HepG2 (cell line): ENCODE results near the gene THAP5. TPM values are rescaled to one million over a fixed set of nuclear protein-coding genes. Genes with fewer than 3 reads are reported as not detected.

Experiments
- ATAC-seq: fragments of 200-7000 bp; cut with Tn5 transposase; 3 replicates; pipeline ENCODE4 v1.9.1; 2020; ENCODE audit warnings: mild to moderate bottlenecking, moderate library complexity
- BruUV-seq: library from RNA; stranded (reverse); fragments of 400-500 nt; replicated peaks from 2 replicates; lab custom pipeline; 2021; lab: Mats Ljungman, UMichigan
- CTCF ChIA-PET: fragments of 300-600 bp; formaldehyde crosslinking; extraction: SDS; loops from one replicate; lab custom pipeline; 2021; ENCODE audit warnings: low total read pairs, inconsistent platforms, low intra/inter-chr PET ratio; lab: Yijun Ruan, JAX
- POLR2A ChIA-PET: fragments of 350-600 bp; sonication (Branson Sonifier 250); formaldehyde crosslinking; loops from one replicate; lab custom pipeline; 2020; ENCODE audit warnings: antibody characterized with exemption, inconsistent platforms; lab: Yijun Ruan, JAX
- DNase-seq: peaks from one replicate; pipeline ENCODE4 v3.0.0-alpha.2; 2015; ENCODE audit warnings: low spot score
- FAIRE-seq: peaks from 3 replicates; lab custom pipeline; 2011; peaks lifted over from hg19 to GRCh38; lab: Jason Lieb, UNC
- H2AFZ ChIP-seq: one replicate; pipeline ENCODE4 v1.6.1; 2011; ENCODE audit warnings: low read length, inconsistent platforms
- H3K27ac ChIP-seq: fragments of 300-600 bp; 3 replicates; pipeline ENCODE4 v1.8.0; 2011; ENCODE audit warnings: mixed run types, mild to moderate bottlenecking, mixed read lengths, low read length, inconsistent platforms; ENCODE audit not compliant: insufficient read depth; ENCODE audit errors: extremely low read length
- H3K27me3 ChIP-seq, 2 experiments: fragments of 200-600 bp in 1 of 2; 2 replicates in 1 of 2; 3 replicates in 1 of 2; pipeline versions ENCODE4 v1.6.0 to v1.8.0; 2011; ENCODE audit warnings: low read length in 2 of 2, mild to moderate bottlenecking in 2 of 2, moderate library complexity in 2 of 2, inconsistent platforms in 1 of 2; ENCODE audit not compliant: insufficient read depth in 2 of 2, control insufficient read depth in 1 of 2
- H3K36me3 ChIP-seq, 2 experiments: fragments of 200-600 bp in 1 of 2; replicated peaks in 1 of 2; 2 replicates in 1 of 2; 3 replicates in 1 of 2; pipeline versions ENCODE4 v1.5.1 to v1.8.0; 2011; ENCODE audit warnings: low read length in 2 of 2, inconsistent platforms in 1 of 2; ENCODE audit not compliant: insufficient read depth in 2 of 2, control insufficient read depth in 1 of 2
- H3K4me1 ChIP-seq: 2 replicates; pipeline ENCODE4 v1.5.1; 2012; ENCODE audit warnings: low read length, inconsistent platforms; ENCODE audit not compliant: insufficient read depth
- H3K4me2 ChIP-seq: 2 replicates; pipeline ENCODE4 v1.6.0; 2011; ENCODE audit warnings: low read depth, low read length, inconsistent platforms
- H3K4me3 ChIP-seq, 3 experiments: fragments of 200-600 bp in 1 of 3; sonication (generic), shearing (Covaris generic) in 1 of 3; replicated peaks in 1 of 3; 2 replicates each; pipeline ENCODE4 v1.5.1; 2011 to 2016; ENCODE audit warnings: low read length in 3 of 3, inconsistent platforms in 2 of 3, low read depth in 2 of 3, mild to moderate bottlenecking in 2 of 3, control low read depth in 1 of 3, mixed read lengths in 1 of 3; ENCODE audit not compliant: insufficient read depth in 1 of 3
- H3K79me2 ChIP-seq: one replicate; pipeline ENCODE4 v1.6.1; 2011; ENCODE audit warnings: low read length, inconsistent platforms; ENCODE audit not compliant: insufficient read depth
- H3K9ac ChIP-seq: 2 replicates; pipeline ENCODE4 v1.6.0; 2011; ENCODE audit warnings: mild to moderate bottlenecking, low read depth, low read length, inconsistent platforms; ENCODE audit not compliant: insufficient read depth
- H3K9me3 ChIP-seq: 2 replicates; pipeline ENCODE4 v1.5.1; 2012; ENCODE audit warnings: mild to moderate bottlenecking, low read length
- H4K20me1 ChIP-seq: 2 replicates; pipeline ENCODE4 v1.6.0; 2011; ENCODE audit warnings: inconsistent platforms, mild to moderate bottlenecking, low read length, moderate library complexity; ENCODE audit not compliant: insufficient read depth
- CENPT ChIP-seq: sonication (generic); formaldehyde crosslinking; IDR thresholded peaks from 2 replicates; pipeline ENCODE4 v1.8.0; 2022; ENCODE audit warnings: low read depth, mild to moderate bottlenecking, moderate library complexity, missing genetic modification reagents
- KLF15 ChIP-seq: sonication (generic); formaldehyde crosslinking; IDR thresholded peaks from 2 replicates; pipeline ENCODE4 v1.8.1; 2023; ENCODE audit warnings: borderline replicate concordance, mild to moderate bottlenecking, inconsistent platforms, missing genetic modification reagents, mixed read lengths
- REXO4 ChIP-seq: sonication (generic); formaldehyde crosslinking; IDR thresholded peaks from 2 replicates; pipeline ENCODE4 v1.8.0; 2022; ENCODE audit warnings: missing genetic modification reagents, mild to moderate bottlenecking, borderline replicate concordance
- SRSF1 ChIP-seq: fragments of 200-400 bp; formaldehyde crosslinking; optimal IDR thresholded peaks from 2 replicates; pipeline ENCODE3; 2017; ENCODE audit warnings: mild to moderate bottlenecking, low read depth, low read length, moderate library complexity
- U2AF1 ChIP-seq: fragments of 200-400 bp; formaldehyde crosslinking; optimal IDR thresholded peaks from 2 replicates; pipeline ENCODE3; 2017; ENCODE audit warnings: mild to moderate bottlenecking, low read depth, low read length
- ZFP62 ChIP-seq: sonication (generic); formaldehyde crosslinking; IDR thresholded peaks from 2 replicates; pipeline ENCODE4 v1.4.0; 2020; ENCODE audit warnings: missing genetic modification reagents
- ZNF225 ChIP-seq: sonication (generic); formaldehyde crosslinking; IDR thresholded peaks from 2 replicates; pipeline ENCODE4 v1.4.0; 2020; ENCODE audit warnings: mild to moderate bottlenecking, missing genetic modification reagents
- ZNF616 ChIP-seq: sonication (generic); formaldehyde crosslinking; IDR thresholded peaks from 2 replicates; pipeline ENCODE4 v1.5.0; 2020; ENCODE audit warnings: low read depth, mild to moderate bottlenecking, missing genetic modification reagents
- WGBS: methylation state at CpG from one replicate; pipeline ENCODE4 v1.1.6; 2017; ENCODE audit warnings: low lambda C conversion rate; 5-methylcytosine and 5-hydroxymethylcytosine counted together
- in situ Hi-C: cut with HindIII; loops from 2 replicates; pipeline ENCODE4 v1.10.0; 2017; ENCODE audit warnings: low pct_unique_long_range_greater_than_20kb; ENCODE audit not compliant: extremely low pct_ligation_motif_present
- intact Hi-C: fragments of 100-400 bp; cut with micrococcal nuclease; formaldehyde crosslinking; loops from one replicate; pipeline ENCODE4 v1.10.0; 2022; ENCODE audit not compliant: unreplicated experiment
- polyA plus RNA-seq, 8 experiments: library from polyadenylated mRNA; depleted of rRNA in 3 of 8; stranded (reverse) in 7 of 8; unstranded in 1 of 8; fragments of >200 nt; fragmentation: Illumina TruSeq in 4 of 8; extraction: Trizol in 4 of 8; gene quantifications; 2 replicates each; pipeline versions ENCODE4 v1.2.1 to v1.2.3, GENCODE V29; 2011 to 2016; ENCODE audit warnings: low read depth in 4 of 8, missing spikeins in 1 of 8, mixed read lengths in 1 of 8; ENCODE audit not compliant: insufficient read depth in 1 of 8
- total RNA-seq, 5 experiments: library from RNA; depleted of rRNA; stranded (reverse); fragments of >200 nt; fragmentation: Illumina TruSeq; extraction: Trizol; gene quantifications; 2 replicates each; pipeline ENCODE4 v1.2.3, GENCODE V29; 2016; ENCODE audit warnings: low read depth in 1 of 5
- TF ChIP-seq, protein P1 (sequence below): IDR thresholded peaks from 2 replicates; pipeline ENCODE4 v1.4.0; 2020; ENCODE audit warnings: mild to moderate bottlenecking, missing genetic modification reagents

THAP5 gene
- total and polyA plus RNA-seq, 2 of the 13 experiments (the other 11 are each of a cell fraction or from before 2014, with no cell fraction given), result 3.6 to 11.8 TPM

DNA sequence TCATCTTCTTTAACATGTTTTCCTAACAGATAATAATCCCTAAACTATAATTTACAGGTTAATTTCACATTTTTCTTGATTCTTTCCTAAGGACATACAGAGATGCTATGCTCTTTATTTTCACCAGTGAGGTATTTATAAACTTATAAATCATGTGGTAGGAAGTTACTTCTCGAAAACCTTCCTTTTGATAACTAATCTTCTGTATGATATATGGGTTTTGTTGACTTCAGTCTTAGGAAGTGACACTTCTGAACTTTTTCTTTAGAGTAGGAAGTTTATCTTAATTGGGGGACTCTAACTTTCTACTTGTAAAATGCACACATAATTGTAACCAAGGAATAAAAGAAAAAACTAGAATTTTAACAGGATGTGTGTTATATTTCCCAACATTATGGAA is 33.8 kb downstream of the THAP5 start:
- H3K9me3 ChIP-seq, result no peaks in the 10 kb centered on the region
- no peaks in the 10 kb centered on the region for H3K36me3 ChIP-seq
- TF ChIP-seq ZNF616 (CRISPR knock-in tag), result no peak
- TF ChIP-seq CENPT (CRISPR knock-in tag), result no peak
- TF ChIP-seq KLF15 (CRISPR knock-in tag), result no peak
- no peak for TF ChIP-seq ZFP62 (CRISPR knock-in tag)
- TF ChIP-seq, protein P1, sequence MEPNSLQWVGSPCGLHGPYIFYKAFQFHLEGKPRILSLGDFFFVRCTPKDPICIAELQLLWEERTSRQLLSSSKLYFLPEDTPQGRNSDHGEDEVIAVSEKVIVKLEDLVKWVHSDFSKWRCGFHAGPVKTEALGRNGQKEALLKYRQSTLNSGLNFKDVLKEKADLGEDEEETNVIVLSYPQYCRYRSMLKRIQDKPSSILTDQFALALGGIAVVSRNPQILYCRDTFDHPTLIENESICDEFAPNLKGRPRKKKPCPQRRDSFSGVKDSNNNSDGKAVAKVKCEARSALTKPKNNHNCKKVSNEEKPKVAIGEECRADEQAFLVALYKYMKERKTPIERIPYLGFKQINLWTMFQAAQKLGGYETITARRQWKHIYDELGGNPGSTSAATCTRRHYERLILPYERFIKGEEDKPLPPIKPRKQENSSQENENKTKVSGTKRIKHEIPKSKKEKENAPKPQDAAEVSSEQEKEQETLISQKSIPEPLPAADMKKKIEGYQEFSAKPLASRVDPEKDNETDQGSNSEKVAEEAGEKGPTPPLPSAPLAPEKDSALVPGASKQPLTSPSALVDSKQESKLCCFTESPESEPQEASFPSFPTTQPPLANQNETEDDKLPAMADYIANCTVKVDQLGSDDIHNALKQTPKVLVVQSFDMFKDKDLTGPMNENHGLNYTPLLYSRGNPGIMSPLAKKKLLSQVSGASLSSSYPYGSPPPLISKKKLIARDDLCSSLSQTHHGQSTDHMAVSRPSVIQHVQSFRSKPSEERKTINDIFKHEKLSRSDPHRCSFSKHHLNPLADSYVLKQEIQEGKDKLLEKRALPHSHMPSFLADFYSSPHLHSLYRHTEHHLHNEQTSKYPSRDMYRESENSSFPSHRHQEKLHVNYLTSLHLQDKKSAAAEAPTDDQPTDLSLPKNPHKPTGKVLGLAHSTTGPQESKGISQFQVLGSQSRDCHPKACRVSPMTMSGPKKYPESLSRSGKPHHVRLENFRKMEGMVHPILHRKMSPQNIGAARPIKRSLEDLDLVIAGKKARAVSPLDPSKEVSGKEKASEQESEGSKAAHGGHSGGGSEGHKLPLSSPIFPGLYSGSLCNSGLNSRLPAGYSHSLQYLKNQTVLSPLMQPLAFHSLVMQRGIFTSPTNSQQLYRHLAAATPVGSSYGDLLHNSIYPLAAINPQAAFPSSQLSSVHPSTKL (CRISPR knock-in tag), result no peak
- no peak for TF ChIP-seq U2AF1
- no peak for TF ChIP-seq SRSF1
- TF ChIP-seq ZNF225 (CRISPR knock-in tag), result no peak
- no peak for TF ChIP-seq REXO4
- intact Hi-C loops (no loop called here), in situ Hi-C loops (no loop called here)
- 0% methylated on average over 1 of the region's 1 CpG for WGBS
- H4K20me1 ChIP-seq, result no peaks in the 10 kb centered on the region
- no TSS peak for BruUV-seq
- H3K4me2 ChIP-seq, result no peak overlapping the region
- no peaks in the 10 kb centered on the region for H3K79me2 ChIP-seq
- FAIRE-seq, result no peak
- no peak for ATAC-seq
- no peak overlapping the region for H2AFZ ChIP-seq
- no peak overlapping the region for H3K4me3 ChIP-seq
- no peak overlapping the region for H3K9ac ChIP-seq
- POLR2A ChIA-PET, result no interaction called here
- CTCF ChIA-PET, result no interaction called here
- no peaks in the 10 kb centered on the region for H3K4me1 ChIP-seq
- no peak overlapping the region for H3K27ac ChIP-seq
- no peak for DNase-seq
- no peaks in the 10 kb centered on the region; a peak in 2 of 5 replicates for H3K27me3 ChIP-seq
